ENCODE data around the gene ACBD5. TPM values are rescaled to one million over a fixed set of nuclear protein-coding genes. Genes with fewer than 3 reads are reported as not detected.

Gene ACBD5
- 27.9 and 28.5 TPM in 2 replicates for total RNA-seq

GRCh38 chr10:27240212-27241009 is at the start of gene ACBD5:
TSS of gene ACBD5 (minus strand) at chr10:27240797. CDS start at chr10:27240688, 109 bp downstream.

GRCh38 chr10:27155066-27155754 is 85.4 kb downstream of the ACBD5 start, which contains the start of gene MASTL:
TSS of gene MASTL (plus strand) at chr10:27155352. CDS start at chr10:27155427, 75 bp downstream.

Small RNA genes within 50 kb of the gene (small RNA-seq; reads per million reads assigned to genes)
- gene RNU2-24P (0.42 reads per million, percentile 6 among the genes with 10 or more reads in this experiment), gene RNU7-12P (not detected)

Other genes starting within 250 kb of the ACBD5 start
- 14.8 and 15.5 TPM in 2 replicates for gene ANKRD26, start 140.3 kb downstream of the ACBD5 start, total RNA-seq
- 124 and 130 TPM in 2 replicates for gene YME1L1, start 86.4 kb downstream of the ACBD5 start, total RNA-seq
- 13.9 and 15.5 TPM in 2 replicates for gene MASTL, start 85.4 kb downstream of the ACBD5 start, total RNA-seq

Data from articular chondrocyte of knee joint (primary cell).